T-helper 2 cell treated with Interferon-gamma antibody and Interleukin-4, amounts not matched to agents 5 μg/mL and 100 μg/mL, for 36 hours (primary cell): ENCODE results near the gene CDC23.
"Not testable (repeated sequence)": the region's sequence is repeated elsewhere in the genome, so short reads cannot be mapped to it uniquely, and the experiment has no call there.

Source experiments
- DNase-seq: peaks from one replicate; pipeline ENCODE4 v3.0.0; 2021; ENCODE audit warnings: low spot score
- H3K27ac Mint-ChIP-seq: one replicate; pipeline ENCODE4 v1.8.0; 2021; ENCODE audit warnings: mild to moderate bottlenecking, mixed read lengths
- H3K27me3 Mint-ChIP-seq: one replicate; pipeline ENCODE4 v1.8.0; 2021; ENCODE audit warnings: low read depth, mixed read lengths
- H3K36me3 Mint-ChIP-seq: one replicate; pipeline ENCODE4 v1.8.0; 2021; ENCODE audit warnings: low read depth, mixed read lengths
- H3K4me1 Mint-ChIP-seq: one replicate; pipeline ENCODE4 v1.8.0; 2021; ENCODE audit warnings: low read depth, mixed read lengths
- H3K4me3 Mint-ChIP-seq: one replicate; pipeline ENCODE4 v1.8.0; 2022; ENCODE audit warnings: mild to moderate bottlenecking, moderate library complexity, mixed read lengths
- H3K9me3 Mint-ChIP-seq: one replicate; pipeline ENCODE4 v1.8.0; 2021; ENCODE audit warnings: mixed read lengths

CDC23 gene

DNA sequence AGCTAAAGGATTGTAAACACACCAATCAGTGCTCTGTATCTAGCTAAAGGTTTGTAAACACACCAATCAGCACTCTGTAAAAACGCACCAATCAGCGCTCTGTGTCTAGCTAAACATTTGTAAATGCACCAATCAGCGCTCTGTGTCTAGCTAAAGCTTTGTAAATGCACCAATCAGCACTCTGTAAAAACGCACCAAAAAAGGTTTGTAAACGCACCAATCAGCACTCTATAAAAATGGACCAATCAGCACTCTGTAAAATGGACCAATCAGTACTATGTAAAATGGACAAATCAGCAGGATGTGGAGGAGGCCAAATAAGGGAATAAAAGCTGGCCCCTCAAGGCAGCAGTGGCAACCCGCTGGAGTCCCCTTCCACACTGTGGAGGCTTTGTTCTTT lies 69.5 kb downstream of the CDC23 start:
- not testable (repeated sequence) for DNase-seq, H3K4me3 Mint-ChIP-seq, H3K4me1 Mint-ChIP-seq, H3K27ac Mint-ChIP-seq, H3K9me3 Mint-ChIP-seq, H3K36me3 Mint-ChIP-seq
- peaks cover 12% of the 10 kb centered on the region for H3K27me3 Mint-ChIP-seq

DNA sequence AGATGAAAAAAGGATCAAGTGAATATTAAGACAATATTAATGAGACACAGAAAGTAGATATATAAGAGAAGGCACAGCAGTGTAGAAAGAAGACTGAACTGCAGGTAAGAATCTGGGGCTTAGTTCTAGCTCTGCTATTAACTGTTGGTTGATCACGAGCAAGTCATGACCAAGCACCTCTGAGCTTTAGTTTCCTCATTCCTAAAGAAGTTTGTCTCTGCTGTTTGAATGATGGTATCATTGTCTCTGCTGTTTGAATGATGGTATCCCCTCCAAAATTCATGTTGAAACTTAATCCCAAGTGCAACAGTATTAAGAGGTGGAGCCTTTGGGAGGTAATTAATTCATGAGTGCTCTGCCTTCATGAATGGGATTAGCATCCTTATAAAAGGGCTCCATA lies 71.4 kb downstream of the CDC23 start:
- no peaks in the 10 kb centered on the region for H3K4me1 Mint-ChIP-seq
- peaks cover 16% of the 10 kb centered on the region for H3K27me3 Mint-ChIP-seq
- H3K36me3 Mint-ChIP-seq, result no peaks in the 10 kb centered on the region
- H3K4me3 Mint-ChIP-seq, result no peak overlapping the region
- no peak overlapping the region for H3K27ac Mint-ChIP-seq
- DNase-seq, result no peak
- no peaks in the 10 kb centered on the region for H3K9me3 Mint-ChIP-seq

DNA sequence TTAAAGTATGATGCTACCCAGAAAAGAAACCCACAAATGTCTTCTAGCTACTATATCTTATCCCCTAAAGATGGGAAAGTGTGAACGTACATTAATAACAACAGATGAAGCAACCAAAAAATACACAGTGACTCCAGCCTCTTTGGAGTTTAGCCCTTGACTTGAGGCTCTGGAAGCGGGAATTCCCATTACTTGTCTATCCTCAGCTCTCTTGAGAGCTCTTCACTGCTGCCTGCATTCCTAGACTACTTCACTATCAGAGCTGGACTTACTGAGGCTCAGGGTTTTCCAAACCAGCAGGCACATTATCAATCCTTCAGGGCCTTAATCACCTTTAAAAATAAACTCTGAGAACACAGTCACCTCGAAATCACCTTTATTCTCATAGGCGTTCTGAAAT lies 72.9 kb downstream of the CDC23 start:
- Mint-ChIP-seq H3K36me3 (no peaks in the 10 kb centered on the region), H3K4me3 (no peak overlapping the region), H3K4me1 (no peaks in the 10 kb centered on the region), H3K27ac (no peak overlapping the region), H3K9me3 (no peaks in the 10 kb centered on the region), H3K27me3 (peaks cover 16% of the 10 kb centered on the region)
- DNase-seq, result no peak

DNA sequence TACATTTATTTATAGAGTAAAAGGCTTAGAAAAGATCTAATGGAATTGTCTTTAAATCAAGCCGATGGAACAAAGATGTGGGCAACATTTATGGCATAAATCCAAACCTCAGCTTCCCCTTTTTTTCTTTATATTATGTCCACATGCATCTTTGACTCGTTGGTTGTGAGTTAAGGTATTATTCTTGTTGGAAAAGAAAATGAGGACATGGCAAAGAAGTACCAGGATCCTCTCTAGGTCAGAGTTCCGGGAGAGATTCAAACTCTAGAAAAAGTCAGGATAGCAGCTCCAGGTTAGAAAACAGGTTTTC lies 73.4 kb downstream of the CDC23 start:
- Mint-ChIP-seq H3K27me3 (peaks cover 16% of the 10 kb centered on the region), H3K27ac (no peak overlapping the region), H3K4me3 (no peak overlapping the region), H3K36me3 (no peaks in the 10 kb centered on the region), H3K9me3 (no peaks in the 10 kb centered on the region), H3K4me1 (no peaks in the 10 kb centered on the region)
- no peak for DNase-seq

DNA sequence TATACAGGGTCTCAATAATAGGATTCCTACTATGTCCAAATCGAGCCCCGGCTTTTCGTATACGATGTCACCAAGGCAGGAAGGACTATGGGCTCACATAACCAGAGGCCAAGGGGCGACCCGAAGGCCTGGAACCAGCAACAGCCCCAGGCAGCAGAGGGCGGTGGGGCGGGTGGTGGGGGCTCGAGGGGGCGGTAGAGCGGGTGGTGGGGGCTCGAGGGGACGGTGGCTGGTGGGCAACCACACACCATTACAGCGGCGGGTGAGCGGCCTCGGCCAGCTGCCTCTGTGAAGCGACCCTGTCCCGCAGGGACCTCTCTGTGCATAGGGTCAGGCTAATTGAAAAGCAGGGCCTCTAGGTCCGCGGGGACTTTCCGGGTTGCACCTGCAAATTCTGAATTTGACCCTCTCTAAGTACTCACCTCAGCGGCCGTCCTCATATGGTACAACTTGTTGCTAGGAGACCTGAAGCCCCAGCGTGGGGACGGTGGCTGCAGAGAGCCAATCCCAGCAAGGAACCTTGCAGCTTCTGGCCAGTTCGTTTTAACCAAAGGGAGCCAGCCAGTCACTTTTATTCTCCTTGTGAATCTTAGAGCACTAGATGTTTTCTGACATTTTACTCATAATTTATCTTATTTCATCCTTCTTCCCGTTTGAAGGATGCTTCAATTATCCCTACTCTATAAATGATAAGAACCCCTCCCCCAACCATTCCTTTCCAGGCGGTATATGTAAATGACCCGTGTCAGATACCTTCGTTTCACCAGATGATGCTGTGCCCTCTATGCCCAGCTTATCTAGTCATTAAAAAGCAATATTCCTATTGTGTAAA lies 74.0 kb downstream of the CDC23 start, which contains the start of gene NME5:
NME5 (minus strand) TSS at position 480 of the 832 bp plus-strand sequence. CDS start 648 bp downstream, outside the sequence.
- Mint-ChIP-seq H3K4me1 (no peaks in the 10 kb centered on the region), H3K27me3 (peaks cover 16% of the 10 kb centered on the region), H3K36me3 (no peaks in the 10 kb centered on the region), H3K4me3 (no peak within 1 kb of the TSS), H3K9me3 (no peaks in the 10 kb centered on the region), H3K27ac (no peak within 1 kb of the TSS)
- no peak for DNase-seq
